HPDE6-E6E7 (cell line): ENCODE data around the gene TOMM34.

Experiments
- DNase-seq: peaks from one replicate; pipeline ENCODE4 v3.0.0; 2011; ENCODE audit warnings: missing footprints; ENCODE audit errors: extremely low spot score

Gene TOMM34

GRCh38 chr20:44962483-44962882, 2.3 kb upstream of the TOMM34 start:
- DNase-seq: no peak

- DNase-seq: no peak
These were observed 1.7 kb upstream of the TOMM34 start for GRCh38 chr20:44961870-44962267.

- DNase-seq: no peak
These were observed 1.0 kb upstream of the TOMM34 start for GRCh38 chr20:44961011-44961869.

- DNase-seq: peak; percentile 63
These were observed 527 bp downstream of the TOMM34 start for GRCh38 chr20:44959638-44960102.

DNA sequence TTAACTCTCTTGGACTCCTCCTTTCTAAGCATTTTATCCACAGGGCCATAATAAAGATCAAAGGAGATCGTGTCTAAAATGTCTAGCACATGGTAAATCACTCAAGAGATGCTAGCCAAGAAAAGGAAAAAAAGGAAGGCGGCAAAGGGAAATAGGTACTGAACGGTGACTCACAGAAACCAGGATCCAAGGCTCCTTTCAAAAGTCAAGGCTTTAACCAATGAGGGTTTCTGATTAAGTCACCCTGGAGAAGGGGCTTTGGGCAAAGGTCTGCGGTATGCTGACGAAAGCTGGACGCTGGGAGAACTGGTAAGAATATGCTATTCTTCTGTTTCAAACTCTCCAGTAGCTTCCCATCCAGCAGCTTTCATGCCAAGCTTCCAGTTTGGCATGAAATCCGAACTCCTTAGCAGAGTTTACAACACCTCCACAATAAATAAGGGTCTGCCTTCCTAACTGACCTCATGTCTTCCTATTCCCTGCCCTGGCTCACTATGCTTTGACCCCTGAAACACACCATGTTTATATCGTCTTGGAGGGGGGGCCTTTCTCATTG, 1.0 kb downstream of the TOMM34 start:
- DNase-seq: no peak

- no peak for DNase-seq
These were observed 1.9 kb downstream of the TOMM34 start for GRCh38 chr20:44958276-44958675.

DNA sequence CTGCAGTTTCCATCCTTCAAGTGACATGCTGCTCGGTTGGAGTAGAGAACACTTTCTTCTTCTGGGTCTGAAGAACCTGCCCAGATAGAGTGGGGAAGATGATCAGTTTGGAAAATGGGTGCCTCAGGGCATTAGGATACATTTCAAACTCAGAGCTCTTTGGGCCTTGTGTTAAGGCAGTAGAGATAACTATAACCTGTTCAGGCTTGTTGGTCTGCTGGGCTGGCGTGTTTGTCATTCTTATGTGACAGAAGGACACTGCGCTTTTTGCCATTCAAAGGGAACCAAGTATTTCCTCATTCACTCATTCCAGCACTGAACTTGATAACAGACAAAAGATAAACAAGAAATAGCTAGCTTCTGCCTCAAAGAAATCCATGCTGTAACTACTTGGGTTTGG, 3.8 kb downstream of the TOMM34 start:
- peak; percentile 49 for DNase-seq

DNA sequence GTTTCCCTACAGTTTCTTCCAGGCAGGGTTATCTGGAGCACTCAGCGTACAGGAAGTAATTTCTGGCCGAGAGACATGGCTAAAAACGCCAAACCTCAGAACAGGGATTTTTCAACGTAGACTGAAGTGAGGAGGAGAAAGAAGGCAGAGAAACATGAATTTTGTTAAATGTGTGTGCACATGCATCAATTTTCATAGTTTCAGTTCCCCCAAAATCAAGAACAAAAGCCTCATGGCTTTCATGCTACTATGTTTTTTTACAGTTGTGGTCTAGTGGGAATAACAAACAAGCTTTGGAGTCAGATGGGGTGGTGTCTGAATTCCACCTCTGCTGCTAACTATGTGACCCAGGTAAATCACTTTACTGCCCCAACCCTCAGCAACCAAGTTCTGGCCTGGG, 4.9 kb downstream of the TOMM34 start:
- DNase-seq: no peak

- DNase-seq: no peak
These were observed 6.0 kb downstream of the TOMM34 start for GRCh38 chr20:44954211-44954610.

- no peak for DNase-seq
These were observed 7.5 kb downstream of the TOMM34 start for GRCh38 chr20:44952731-44953130.

DNA sequence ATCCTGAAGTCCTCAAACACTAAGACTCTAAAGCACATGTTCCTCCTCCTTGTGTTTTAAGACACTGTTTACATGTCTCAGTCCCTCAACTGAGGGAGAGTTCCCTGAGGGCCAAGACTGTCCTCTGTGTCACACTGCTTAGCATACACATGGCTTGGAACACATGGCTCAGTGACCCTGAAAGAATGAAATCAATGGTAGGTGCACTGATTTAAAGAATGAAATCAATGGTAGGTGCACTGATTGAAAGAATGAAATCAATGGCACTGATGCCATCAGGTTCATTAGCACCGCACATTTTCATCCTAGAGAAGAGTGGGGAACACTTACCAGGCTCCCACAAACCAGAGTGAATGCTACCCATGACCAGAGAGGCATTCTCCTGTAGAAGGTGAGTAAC, 9.8 kb downstream of the TOMM34 start:
- no peak for DNase-seq

- DNase-seq: no peak
These were observed 11.7 kb downstream of the TOMM34 start for GRCh38 chr20:44948513-44948912.

DNA sequence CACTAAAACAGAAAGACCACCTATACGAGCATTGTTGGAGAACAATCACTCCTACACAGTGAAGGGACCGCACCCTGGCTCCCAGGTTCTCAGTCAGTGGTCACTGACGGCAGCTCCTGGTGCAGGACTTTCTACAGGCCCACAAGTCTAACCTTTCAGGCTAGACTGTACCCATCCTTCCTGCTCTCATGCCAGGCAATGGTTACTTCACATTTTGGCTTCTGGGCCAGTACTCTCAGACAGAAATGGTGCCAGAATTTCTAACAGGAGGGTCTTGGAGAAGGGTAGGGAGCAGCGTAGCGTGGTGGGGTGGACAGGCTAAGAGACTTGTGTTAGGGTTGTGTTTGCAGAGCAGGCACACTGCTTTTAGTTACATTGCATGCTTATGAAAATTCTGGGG, 12.1 kb downstream of the TOMM34 start:
- no peak for DNase-seq

DNA sequence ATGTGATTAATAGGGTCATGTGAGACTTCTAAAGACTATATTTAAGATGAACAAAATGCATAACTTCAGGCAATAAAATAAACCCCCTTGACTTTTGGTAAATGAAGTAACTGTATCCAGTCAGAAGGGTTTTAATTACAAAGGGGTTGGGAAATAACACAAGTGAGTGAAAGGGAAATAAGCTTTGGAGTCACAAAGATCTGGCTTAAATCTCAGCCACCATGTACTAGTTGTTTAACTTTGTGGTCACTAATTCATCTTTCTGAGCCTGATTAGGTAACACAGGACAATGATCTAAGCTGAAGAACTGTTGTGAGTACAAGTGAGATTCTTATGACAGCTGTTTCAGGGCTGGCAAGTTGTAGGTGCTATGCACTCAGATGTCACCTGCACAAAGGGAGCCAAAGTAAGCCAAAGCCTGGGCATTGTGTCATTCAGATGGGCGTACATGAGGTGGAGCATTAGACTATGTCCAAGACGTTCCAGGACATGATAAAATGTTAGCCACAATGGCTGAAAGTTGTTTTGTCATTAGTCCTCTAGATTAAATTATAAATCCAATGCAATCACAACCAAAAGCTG, 13.8 kb downstream of the TOMM34 start:
- DNase-seq: no peak

DNA sequence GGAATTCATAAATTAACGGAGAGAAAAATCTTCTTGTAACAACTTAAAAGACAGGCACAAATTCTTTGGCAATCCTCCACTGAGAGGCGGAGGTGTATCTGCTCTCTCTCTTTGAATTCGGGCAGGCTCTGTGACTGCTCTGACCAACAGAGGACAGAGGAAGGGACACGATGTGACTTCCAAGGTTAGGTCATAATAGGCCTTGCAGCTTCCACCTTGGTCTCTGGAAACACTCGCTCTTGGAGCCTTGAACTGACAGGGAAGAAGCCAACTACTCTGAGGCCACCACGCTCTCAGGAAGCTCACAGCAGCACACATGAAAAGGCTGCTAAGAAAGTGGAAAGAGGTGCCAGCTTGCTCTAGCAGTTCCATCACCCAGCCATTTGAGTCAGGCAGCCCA, 14.9 kb downstream of the TOMM34 start:
- no peak for DNase-seq

- no peak for DNase-seq
These were observed 16.4 kb downstream of the TOMM34 start for GRCh38 chr20:44943828-44944227.

DNA sequence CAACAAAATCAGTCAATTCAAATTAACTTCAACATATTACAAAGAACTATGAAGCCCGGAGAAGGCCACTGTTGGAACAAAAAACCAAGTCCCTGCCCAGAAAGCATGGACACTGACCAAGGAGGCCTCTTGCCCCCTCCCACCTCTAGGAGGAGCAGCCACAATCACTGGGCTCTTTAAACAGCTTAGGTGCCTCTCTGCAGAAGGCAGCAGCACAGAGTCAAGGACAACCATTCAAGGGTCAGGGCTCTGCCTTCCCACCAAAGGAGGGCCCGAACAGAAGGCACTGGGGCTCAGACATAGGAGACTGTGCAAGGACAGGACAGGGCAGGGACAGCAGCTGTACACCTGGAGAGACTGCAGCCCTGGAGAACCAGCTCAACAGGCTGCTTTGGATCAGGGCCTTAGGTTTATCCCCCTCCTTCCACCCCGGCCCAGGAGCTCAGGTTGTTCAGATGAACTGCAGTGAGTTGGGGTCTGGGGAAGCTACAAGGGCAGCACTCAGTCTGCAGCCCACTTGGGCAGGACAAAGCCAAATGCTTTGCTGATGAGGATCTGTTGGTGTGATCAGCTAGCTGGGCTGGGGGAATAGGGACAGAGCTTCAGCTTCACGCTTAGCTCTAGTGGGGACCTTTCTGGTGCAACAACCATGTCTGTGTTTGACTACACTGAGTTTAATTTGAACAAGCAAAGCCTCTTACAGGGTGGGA, 17.8 kb downstream of the TOMM34 start:
- DNase-seq: no peak

GRCh38 chr20:44941120-44941691, 19.0 kb downstream of the TOMM34 start:
- DNase-seq: no peak

- no peak for DNase-seq
These were observed 21.6 kb downstream of the TOMM34 start for GRCh38 chr20:44938637-44939036.

GRCh38 chr20:44936510-44936909, 23.7 kb downstream of the TOMM34 start:
- no peak for DNase-seq

GRCh38 chr20:44932916-44933315, 27.3 kb downstream of the TOMM34 start:
- no peak for DNase-seq

- DNase-seq: no peak
These were observed 28.3 kb downstream of the TOMM34 start for GRCh38 chr20:44931911-44932310.
